ENCODE results near the gene DENND1A.

DNA sequence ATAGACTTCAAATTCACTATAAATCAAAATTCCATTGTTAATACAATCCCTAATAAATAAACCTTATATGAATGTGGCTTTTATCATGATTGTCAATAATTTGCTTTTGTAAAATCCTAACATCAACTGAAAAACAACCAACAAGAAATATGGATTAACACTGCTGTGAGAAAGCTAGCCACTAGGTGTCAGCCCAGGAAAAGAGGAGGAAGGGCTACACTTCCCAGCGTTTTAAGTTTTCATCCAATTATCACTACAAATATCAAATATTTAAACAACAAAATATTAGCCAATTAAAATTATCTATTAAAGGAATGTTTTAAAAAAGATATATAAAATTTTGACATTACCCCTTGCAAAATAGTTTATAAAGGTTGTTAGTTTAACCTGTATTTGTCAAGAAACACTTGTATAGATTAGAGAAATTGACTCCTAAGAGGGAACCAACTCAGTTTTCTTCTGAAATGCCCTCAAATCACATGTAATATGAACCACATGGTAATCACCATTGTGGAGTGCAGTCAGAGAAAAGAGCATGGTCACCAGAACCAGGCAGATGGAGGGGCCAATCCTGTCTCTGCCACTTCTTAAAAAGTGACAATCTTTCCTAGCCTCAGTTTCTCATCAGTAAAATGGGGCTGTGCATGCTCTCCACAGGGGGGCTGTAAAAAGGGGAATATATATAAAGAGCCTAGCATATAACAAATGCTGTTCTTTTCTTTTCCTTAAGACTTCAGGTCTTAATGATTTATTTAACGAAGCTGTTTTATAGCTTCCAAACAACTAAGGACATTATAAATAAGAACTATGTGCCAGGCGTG lies 385.7 kb downstream of the DENND1A start:
- TF ChIP-seq YY1 (IDR thresholded peaks at IDR 0.05; ENCODE audit: insufficient read depth, insufficient read length) (no peak), SUZ12 (IDR thresholded peaks at IDR 0.05; ENCODE audit: extremely low read depth, insufficient read depth, insufficient read length) (no peak), ZNF274 (IDR thresholded peaks at IDR 0.05; ENCODE audit: low read depth, low read length) (no peak)

Measured in NT2/D1 (cell line).